CD14-positive monocyte (primary cell): ENCODE data around the gene CELF4. TPM values are rescaled to one million over a fixed set of nuclear protein-coding genes. Genes with fewer than 3 reads are reported as not detected.

Experiments
- DNase-seq, 3 donors: peaks; one replicate each; pipeline ENCODE4 v3.0.0-alpha.2; 2011 to 2022
- H2AFZ ChIP-seq: 2 replicates; pipeline ENCODE4 v1.6.0; 2012; ENCODE audit warnings: mild to moderate bottlenecking, low read depth, low read length, inconsistent platforms; ENCODE audit not compliant: insufficient read depth, poor library complexity, severe bottlenecking
- H3K27ac ChIP-seq, 2 donors: 1 replicate in 1 of 2; 2 replicates in 1 of 2; pipeline ENCODE4 v1.5.1; 2012 to 2013; ENCODE audit warnings: low read length in 2 of 2, control low read depth in 1 of 2, inconsistent platforms in 1 of 2, low read depth in 1 of 2, mild to moderate bottlenecking in 1 of 2
- H3K27me3 ChIP-seq, 2 donors: one replicate each; pipeline versions ENCODE4 v1.6.0 to v1.6.1; 2011 to 2013; ENCODE audit warnings: low read length in 2 of 2; ENCODE audit not compliant: control insufficient read depth in 2 of 2, insufficient read depth in 2 of 2
- H3K36me3 ChIP-seq, 2 donors: replicated peaks in 1 of 2; 1 replicate in 1 of 2; 2 replicates in 1 of 2; pipeline versions ENCODE4 v1.5.1 to v1.6.1; 2012 to 2013; ENCODE audit warnings: low read length in 2 of 2, control low read depth in 1 of 2, inconsistent platforms in 1 of 2, mild to moderate bottlenecking in 1 of 2; ENCODE audit not compliant: insufficient read depth in 2 of 2, control insufficient read depth in 1 of 2
- H3K4me1 ChIP-seq, 2 donors: 1 replicate in 1 of 2; 2 replicates in 1 of 2; pipeline versions ENCODE4 v1.5.1 to v1.6.1; 2012 to 2013; ENCODE audit warnings: low read length in 2 of 2, control low read depth in 1 of 2, inconsistent platforms in 1 of 2, mild to moderate bottlenecking in 1 of 2, moderate library complexity in 1 of 2; ENCODE audit not compliant: insufficient read depth in 2 of 2, control insufficient read depth in 1 of 2
- H3K4me2 ChIP-seq: replicated peaks from 2 replicates; pipeline ENCODE3; 2012; ENCODE audit warnings: low read length, moderate library complexity, mild to moderate bottlenecking; ENCODE audit not compliant: poor library complexity, severe bottlenecking; ENCODE audit errors: extremely low read depth
- H3K4me3 ChIP-seq, 3 experiments: fragments of 200-600 bp in 1 of 3; sonication (generic) in 1 of 3; replicated peaks in 1 of 3; 1 replicate in 2 of 3; 2 replicates in 1 of 3; pipeline ENCODE4 v1.5.1; 2011 to 2013; ENCODE audit warnings: low read length in 3 of 3, mild to moderate bottlenecking in 3 of 3, control low read depth in 2 of 3, low read depth in 2 of 3, inconsistent platforms in 1 of 3, moderate library complexity in 1 of 3
- H3K79me2 ChIP-seq: 2 replicates; pipeline ENCODE4 v1.6.0; 2012; ENCODE audit warnings: mild to moderate bottlenecking, control low read depth, inconsistent platforms, low read length, moderate library complexity; ENCODE audit not compliant: insufficient read depth
- H3K9ac ChIP-seq: 2 replicates; pipeline ENCODE4 v1.6.0; 2017; ENCODE audit warnings: low read length, mild to moderate bottlenecking; ENCODE audit not compliant: insufficient read depth, poor library complexity, severe bottlenecking
- H3K9me3 ChIP-seq, 2 donors: replicated peaks in 1 of 2; 1 replicate in 1 of 2; 2 replicates in 1 of 2; pipeline versions ENCODE4 v1.5.1 to v1.6.1; 2012 to 2013; ENCODE audit warnings: low read length in 2 of 2, control low read depth in 1 of 2; ENCODE audit not compliant: control insufficient read depth in 1 of 2, insufficient read depth in 1 of 2
- H4K20me1 ChIP-seq: 2 replicates; pipeline ENCODE4 v1.6.0; 2012; ENCODE audit warnings: mild to moderate bottlenecking, low read length, control low read depth, moderate library complexity; ENCODE audit not compliant: insufficient read depth
- H3K27ac Mint-ChIP-seq, 7 donors: one replicate each; pipeline ENCODE4 v1.8.0; 2020; ENCODE audit warnings: mild to moderate bottlenecking in 7 of 7, mixed read lengths in 7 of 7, moderate library complexity in 6 of 7, inconsistent platforms in 2 of 7
- H3K27me3 Mint-ChIP-seq, 3 donors: one replicate each; pipeline ENCODE4 v1.8.0; 2021 to 2022; ENCODE audit warnings: low read depth in 3 of 3, mild to moderate bottlenecking in 3 of 3, mixed read lengths in 3 of 3, moderate library complexity in 3 of 3, inconsistent platforms in 1 of 3
- H3K36me3 Mint-ChIP-seq, 2 donors: one replicate each; pipeline ENCODE4 v1.8.0; 2020; ENCODE audit warnings: mixed read lengths in 2 of 2, inconsistent platforms in 1 of 2, mild to moderate bottlenecking in 1 of 2
- H3K4me1 Mint-ChIP-seq: one replicate; pipeline ENCODE4 v1.8.0; 2020; ENCODE audit warnings: mild to moderate bottlenecking, mixed read lengths
- H3K4me3 Mint-ChIP-seq, 2 donors: one replicate each; pipeline ENCODE4 v1.8.0; 2020; ENCODE audit warnings: mild to moderate bottlenecking in 2 of 2, mixed read lengths in 2 of 2, moderate library complexity in 1 of 2
- H3K9me3 Mint-ChIP-seq, 7 donors: one replicate each; pipeline ENCODE4 v1.8.0; 2020 to 2022; ENCODE audit warnings: mixed read lengths in 7 of 7, mild to moderate bottlenecking in 6 of 7, moderate library complexity in 6 of 7, inconsistent platforms in 2 of 7
- CTCF ChIP-seq: fragments of 200-600 bp; IDR thresholded peaks from one replicate; pipeline ENCODE4 v1.8.0; 2022; ENCODE audit warnings: antibody characterized with exemption, mild to moderate bottlenecking
- WGBS: methylation state at CpG from one replicate; pipeline ENCODE4 v1.1.5; 2013; ENCODE audit warnings: missing lambda C conversion rate; ENCODE audit not compliant: insufficient coverage; 5-methylcytosine and 5-hydroxymethylcytosine counted together
- intact Hi-C, 2 donors: fragments of 100-400 bp; cut with micrococcal nuclease; formaldehyde crosslinking; loops; one replicate each; pipeline versions ENCODE4 v1.15.0 to v1.15.1; 2023
- polyA plus RNA-seq, 3 donors: library from polyadenylated mRNA; depleted of rRNA in 1 of 3; unstranded in 2 of 3; stranded (reverse) in 1 of 3; fragments of 300-500 nt in 2 of 3; fragments of >200 nt in 1 of 3; fragmentation: Illumina TruSeq in 2 of 3; gene quantifications; 1 replicate in 2 of 3; 2 replicates in 1 of 3; pipeline ENCODE4 v1.2.3, GENCODE V29; 2012 to 2021

CELF4 gene
- polyA plus RNA-seq, 3 donors: not detected

DNA sequence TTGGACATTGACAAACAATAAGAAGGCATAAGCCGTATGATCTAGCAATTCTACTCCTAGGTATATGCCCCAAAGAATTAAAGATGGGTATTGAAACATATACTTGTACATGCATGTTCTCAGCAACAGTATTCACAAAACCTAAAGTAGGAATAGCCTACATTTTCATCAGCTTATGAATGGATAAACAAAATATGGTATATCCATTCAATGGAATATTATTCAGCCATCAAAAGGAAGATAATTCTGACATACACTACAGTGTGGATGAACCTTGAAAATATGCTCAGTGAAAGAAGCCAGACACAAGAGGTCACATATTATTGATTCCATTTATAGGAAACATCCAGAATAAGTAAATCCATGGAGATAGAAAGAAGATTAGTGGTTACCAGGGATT, 56.0 kb downstream of the CELF4 start:
- H3K4me1 ChIP-seq: no peaks in the 10 kb centered on the region
- no peaks in the 10 kb centered on the region for H3K79me2 ChIP-seq
- DNase-seq: no peak
- no peak overlapping the region for H2AFZ ChIP-seq
- no peaks in the 10 kb centered on the region for H3K27me3 ChIP-seq
- H3K27ac Mint-ChIP-seq: no peak overlapping the region
- H3K9me3 Mint-ChIP-seq: peaks cover 0 to 11% (median 9%) of the 10 kb centered on the region in 7 donors
- no peak overlapping the region for H3K4me3 ChIP-seq
- no CpG with 5 or more reads among the region's 1 CpG for WGBS
- H3K4me2 ChIP-seq: no peak overlapping the region
- peaks cover 2 to 9% (median 5%) of the 10 kb centered on the region in 3 donors for H3K27me3 Mint-ChIP-seq
- no peak overlapping the region for H3K9ac ChIP-seq
- no peak for TF ChIP-seq CTCF
- H3K27ac ChIP-seq: no peak overlapping the region
- H3K4me3 Mint-ChIP-seq: no peak overlapping the region
- intact Hi-C loops: no loop called here
- H3K36me3 Mint-ChIP-seq: no peaks in the 10 kb centered on the region
- H3K9me3 ChIP-seq: peaks cover 0 to 6% of the 10 kb centered on the region in 2 donors
- H3K4me1 Mint-ChIP-seq: no peaks in the 10 kb centered on the region
- no peaks in the 10 kb centered on the region for H3K36me3 ChIP-seq
- no peaks in the 10 kb centered on the region for H4K20me1 ChIP-seq

- intact Hi-C loops: no loop called here
- Mint-ChIP-seq H3K27me3 (peaks cover 1 to 4% (median 3%) of the 10 kb centered on the region in 3 donors), H3K9me3 (peaks cover 0 to 11% (median 9%) of the 10 kb centered on the region in 7 donors), H3K4me1 (no peaks in the 10 kb centered on the region), H3K27ac (no peak overlapping the region), H3K36me3 (no peaks in the 10 kb centered on the region), H3K4me3 (no peak overlapping the region)
- Histone ChIP-seq H3K9ac (no peak overlapping the region), H3K9me3 (peaks cover 0 to 6% of the 10 kb centered on the region in 2 donors), H3K4me1 (no peaks in the 10 kb centered on the region), H3K79me2 (no peaks in the 10 kb centered on the region), H2AFZ (no peak overlapping the region), H4K20me1 (no peaks in the 10 kb centered on the region), H3K4me3 (no peak overlapping the region), H3K27ac (no peak overlapping the region), H3K36me3 (no peaks in the 10 kb centered on the region), H3K27me3 (no peaks in the 10 kb centered on the region), H3K4me2 (no peak overlapping the region)
- WGBS: 90% methylated on average over 2 of the region's 3 CpGs
- DNase-seq: no peak
- no peak for TF ChIP-seq CTCF
These were observed 57.4 kb downstream of the CELF4 start for GRCh38 chr18:37508207-37508606.
